H9 (cell line): ENCODE data around the gene FKRP. TPM values are rescaled to one million over a fixed set of nuclear protein-coding genes. Genes with fewer than 3 reads are reported as not detected.

Source experiments
- DNase-seq: peaks from one replicate; pipeline ENCODE4 v3.0.0-alpha.2; 2017
- H2AFZ ChIP-seq: one replicate; pipeline ENCODE4 v1.6.1; 2013; ENCODE audit warnings: mild to moderate bottlenecking, low read length, control low read depth, moderate library complexity
- H2AK5ac ChIP-seq: 2 replicates; pipeline ENCODE4 v1.6.1; 2013; ENCODE audit warnings: low read length, control low read depth, mixed read lengths; ENCODE audit not compliant: insufficient read length
- H2BK120ac ChIP-seq: one replicate; pipeline ENCODE4 v1.6.1; 2013; ENCODE audit warnings: low read depth, mild to moderate bottlenecking, low read length, control low read depth, inconsistent platforms; ENCODE audit not compliant: poor library complexity, severe bottlenecking
- H2BK12ac ChIP-seq: 2 replicates; pipeline ENCODE4 v1.6.1; 2013; ENCODE audit warnings: low read length, control low read depth, mixed read lengths, low read depth; ENCODE audit not compliant: insufficient read length
- H2BK15ac ChIP-seq: 2 replicates; pipeline ENCODE4 v1.6.1; 2013; ENCODE audit warnings: low read depth, low read length, control low read depth
- H2BK20ac ChIP-seq: one replicate; pipeline ENCODE4 v1.6.1; 2013; ENCODE audit warnings: low read depth, mild to moderate bottlenecking, low read length, control low read depth, inconsistent platforms; ENCODE audit not compliant: poor library complexity, severe bottlenecking
- H2BK5ac ChIP-seq: 2 replicates; pipeline ENCODE4 v1.6.1; 2013; ENCODE audit warnings: low read length, control low read depth, mixed read lengths; ENCODE audit not compliant: insufficient read length
- H3K14ac ChIP-seq: 2 replicates; pipeline ENCODE4 v1.6.1; 2013; ENCODE audit warnings: low read length, control low read depth; ENCODE audit not compliant: insufficient read depth
- H3K18ac ChIP-seq: 2 replicates; pipeline ENCODE4 v1.6.1; 2013; ENCODE audit warnings: low read depth, mild to moderate bottlenecking, mixed read lengths, low read length, control low read depth; ENCODE audit not compliant: insufficient read length
- H3K23ac ChIP-seq: 2 replicates; pipeline ENCODE4 v1.6.1; 2013; ENCODE audit warnings: low read length, control low read depth, mixed read lengths, low read depth; ENCODE audit not compliant: insufficient read length
- H3K23me2 ChIP-seq: 2 replicates; pipeline ENCODE4 v1.6.1; 2013; ENCODE audit warnings: low read depth, mild to moderate bottlenecking, mixed read lengths, low read length, control low read depth; ENCODE audit not compliant: insufficient read length, poor library complexity, severe bottlenecking
- H3K27ac ChIP-seq: 2 replicates; pipeline ENCODE4 v1.5.1; 2013; ENCODE audit warnings: low read length, control low read depth, mixed read lengths, low read depth; ENCODE audit not compliant: insufficient read length
- H3K27me3 ChIP-seq: 2 replicates; pipeline ENCODE4 v1.6.1; 2013; ENCODE audit warnings: low read length, control low read depth, inconsistent platforms; ENCODE audit not compliant: insufficient read depth
- H3K4ac ChIP-seq: 2 replicates; pipeline ENCODE4 v1.6.1; 2013; ENCODE audit warnings: low read depth, mild to moderate bottlenecking, control low read depth, inconsistent platforms, low read length, moderate library complexity
- H3K4me1 ChIP-seq: 2 replicates; pipeline ENCODE4 v1.6.1; 2013; ENCODE audit warnings: low read length, control low read depth, inconsistent platforms; ENCODE audit not compliant: insufficient read depth
- H3K4me2 ChIP-seq: 2 replicates; pipeline ENCODE4 v1.6.1; 2013; ENCODE audit warnings: low read length, control low read depth, mixed read lengths; ENCODE audit not compliant: insufficient read length, insufficient read depth
- H3K56ac ChIP-seq: 2 replicates; pipeline ENCODE4 v1.6.1; 2013; ENCODE audit warnings: low read depth, mild to moderate bottlenecking, mixed read lengths, low read length, control low read depth; ENCODE audit not compliant: insufficient read length
- H3K79me1 ChIP-seq: 2 replicates; pipeline ENCODE4 v1.6.1; 2013; ENCODE audit warnings: low read depth, mild to moderate bottlenecking, moderate library complexity, low read length, control low read depth, inconsistent platforms; ENCODE audit not compliant: insufficient read depth, poor library complexity, severe bottlenecking
- H3K79me2 ChIP-seq: 2 replicates; pipeline ENCODE4 v1.6.1; 2013; ENCODE audit warnings: low read length, control low read depth, inconsistent platforms; ENCODE audit not compliant: insufficient read depth
- H3K9ac ChIP-seq: 2 replicates; pipeline ENCODE4 v1.6.1; 2013; ENCODE audit warnings: low read length, control low read depth, mixed read lengths; ENCODE audit not compliant: insufficient read length; ENCODE audit errors: extremely low read depth
- H3K9me3 ChIP-seq: one replicate; pipeline ENCODE4 v1.6.1; 2013; ENCODE audit warnings: low read depth, low read length, inconsistent platforms; ENCODE audit not compliant: control insufficient read depth
- H3T11ph ChIP-seq: one replicate; pipeline ENCODE4 v1.6.1; 2013; ENCODE audit warnings: mild to moderate bottlenecking, low read length, control low read depth, inconsistent platforms
- H4K20me1 ChIP-seq: one replicate; pipeline ENCODE4 v1.6.1; 2013; ENCODE audit not compliant: control insufficient read depth, insufficient read length, insufficient read depth
- H4K5ac ChIP-seq: 2 replicates; pipeline ENCODE4 v1.6.1; 2013; ENCODE audit warnings: low read depth, mild to moderate bottlenecking, mixed read lengths, low read length, control low read depth; ENCODE audit not compliant: insufficient read length
- H4K8ac ChIP-seq: replicated peaks from 2 replicates; pipeline ENCODE4 v1.6.1; 2013; ENCODE audit warnings: low read length, control low read depth, mixed read lengths, low read depth; ENCODE audit not compliant: insufficient read length
- H4K91ac ChIP-seq: 2 replicates; pipeline ENCODE4 v1.6.1; 2013; ENCODE audit warnings: low read depth, mild to moderate bottlenecking, moderate library complexity, mixed read lengths, low read length, control low read depth; ENCODE audit not compliant: insufficient read length
- H3K27ac Mint-ChIP-seq, 3 experiments: 2 replicates in 2 of 3; 3 replicates in 1 of 3; pipeline ENCODE4 v1.8.0; 2020 to 2021; ENCODE audit warnings: mixed read lengths in 3 of 3, mild to moderate bottlenecking in 1 of 3, moderate library complexity in 1 of 3
- H3K27me3 Mint-ChIP-seq: 2 replicates; pipeline ENCODE4 v1.8.0; 2021; ENCODE audit warnings: low read depth, mild to moderate bottlenecking, moderate library complexity, mixed read lengths
- H3K36me3 Mint-ChIP-seq, 3 experiments: 2 replicates in 2 of 3; 3 replicates in 1 of 3; pipeline ENCODE4 v1.8.0; 2020 to 2021; ENCODE audit warnings: low read depth in 3 of 3, mixed read lengths in 3 of 3; ENCODE audit not compliant: insufficient read depth in 1 of 3
- H3K4me1 Mint-ChIP-seq, 2 experiments: 2 replicates each; pipeline ENCODE4 v1.8.0; 2020; ENCODE audit warnings: mixed read lengths in 2 of 2
- H3K4me3 Mint-ChIP-seq, 2 experiments: 2 replicates in 1 of 2; 3 replicates in 1 of 2; pipeline ENCODE4 v1.8.0; 2020 to 2021; ENCODE audit warnings: mild to moderate bottlenecking in 2 of 2, mixed read lengths in 2 of 2, moderate library complexity in 1 of 2
- H3K9me3 Mint-ChIP-seq, 2 experiments: 2 replicates in 1 of 2; 3 replicates in 1 of 2; pipeline ENCODE4 v1.8.0; 2020; ENCODE audit warnings: mild to moderate bottlenecking in 2 of 2, mixed read lengths in 2 of 2, moderate library complexity in 1 of 2
- WGBS: extraction: QIAGEN DNeasy Blood & Tissue Kit; methylation state at CpG from one replicate; pipeline ENCODE4 v1.1.7; 2013; ENCODE audit warnings: missing lambda C conversion rate, low lambda C conversion rate, mixed read lengths; ENCODE audit not compliant: insufficient read length; ENCODE audit errors: extremely low coverage; 5-methylcytosine and 5-hydroxymethylcytosine counted together
- total RNA-seq: library from RNA; stranded (reverse); gene quantifications from 2 replicates; pipeline ENCODE4 v1.2.1, GENCODE V29; 2021
- TF ChIP-seq, protein P1 (sequence below): fragments of 200-600 bp; sonication (generic); conservative IDR thresholded peaks from 3 replicates; pipeline ENCODE4 v1.8.0; 2021; ENCODE audit warnings: antibody characterized with exemption, mild to moderate bottlenecking

FKRP gene
- total RNA-seq, 1 experiment from 2014 or later = 42.2 TPM

DNA sequence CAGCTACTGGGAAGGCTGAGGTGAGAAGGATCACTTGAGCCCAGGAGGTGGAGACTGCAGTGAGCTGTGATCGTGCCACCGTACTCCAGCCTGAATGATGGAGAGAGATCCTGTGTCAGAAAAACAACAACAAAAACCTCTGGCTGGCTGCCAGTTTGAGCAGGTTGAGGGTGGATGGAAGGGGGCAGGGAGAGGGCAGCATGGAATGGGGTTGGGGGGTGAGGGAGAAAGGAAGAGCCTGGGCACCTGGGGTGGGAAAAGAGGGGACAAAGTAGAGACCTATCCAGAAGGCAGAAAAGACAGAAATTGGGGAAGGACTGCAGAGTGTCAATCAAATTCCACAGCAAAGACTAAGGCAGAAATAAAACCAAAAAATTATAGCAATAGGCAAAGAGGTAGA is 37.8 kb downstream of the FKRP start:
- no peak overlapping the region for H2BK12ac ChIP-seq
- H3K27ac ChIP-seq = peak overlapping the region; percentile 53
- H3K36me3 Mint-ChIP-seq = peaks cover 59 to 75% (median 64%) of the 10 kb centered on the region in 3 experiments
- no peaks in the 10 kb centered on the region for H3K27me3 ChIP-seq
- H3K4me1 Mint-ChIP-seq = peaks cover 26 to 36% of the 10 kb centered on the region in 2 experiments
- TF ChIP-seq, protein P1, sequence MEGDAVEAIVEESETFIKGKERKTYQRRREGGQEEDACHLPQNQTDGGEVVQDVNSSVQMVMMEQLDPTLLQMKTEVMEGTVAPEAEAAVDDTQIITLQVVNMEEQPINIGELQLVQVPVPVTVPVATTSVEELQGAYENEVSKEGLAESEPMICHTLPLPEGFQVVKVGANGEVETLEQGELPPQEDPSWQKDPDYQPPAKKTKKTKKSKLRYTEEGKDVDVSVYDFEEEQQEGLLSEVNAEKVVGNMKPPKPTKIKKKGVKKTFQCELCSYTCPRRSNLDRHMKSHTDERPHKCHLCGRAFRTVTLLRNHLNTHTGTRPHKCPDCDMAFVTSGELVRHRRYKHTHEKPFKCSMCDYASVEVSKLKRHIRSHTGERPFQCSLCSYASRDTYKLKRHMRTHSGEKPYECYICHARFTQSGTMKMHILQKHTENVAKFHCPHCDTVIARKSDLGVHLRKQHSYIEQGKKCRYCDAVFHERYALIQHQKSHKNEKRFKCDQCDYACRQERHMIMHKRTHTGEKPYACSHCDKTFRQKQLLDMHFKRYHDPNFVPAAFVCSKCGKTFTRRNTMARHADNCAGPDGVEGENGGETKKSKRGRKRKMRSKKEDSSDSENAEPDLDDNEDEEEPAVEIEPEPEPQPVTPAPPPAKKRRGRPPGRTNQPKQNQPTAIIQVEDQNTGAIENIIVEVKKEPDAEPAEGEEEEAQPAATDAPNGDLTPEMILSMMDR = no peak
- H2AK5ac ChIP-seq = no peak overlapping the region
- H3K23me2 ChIP-seq = peaks cover 23% of the 10 kb centered on the region
- no peak overlapping the region for H3T11ph ChIP-seq
- peaks cover 43% of the 10 kb centered on the region; the same call in 1 of the 2 replicates for H3K79me2 ChIP-seq
- no peak overlapping the region for H2BK5ac ChIP-seq
- H3K4me1 ChIP-seq = peaks cover 5% of the 10 kb centered on the region; the same call in 1 of the 2 replicates
- no peaks in the 10 kb centered on the region; a peak in 1 of 5 replicates for H3K9me3 Mint-ChIP-seq
- no peak overlapping the region for H2BK120ac ChIP-seq
- peak overlapping the region; percentile 97 to 100 for H3K4me3 Mint-ChIP-seq
- peak overlapping the region; percentile 83 for H3K18ac ChIP-seq
- no CpG with 5 or more reads among the region's 2 CpGs for WGBS
- DNase-seq = no peak
- no peak overlapping the region for H3K56ac ChIP-seq
- H3K4me2 ChIP-seq = peak overlapping the region; percentile 96
- no peak overlapping the region for H2BK15ac ChIP-seq
- peaks cover 12% of the 10 kb centered on the region for H3K79me1 ChIP-seq
- no peak overlapping the region for H4K5ac ChIP-seq
- H3K27me3 Mint-ChIP-seq = no peaks in the 10 kb centered on the region; the same call in 1 of the 2 replicates
- H4K8ac ChIP-seq = no peak overlapping the region
- H2BK20ac ChIP-seq = no peak overlapping the region
- H2AFZ ChIP-seq = no peak overlapping the region
- no peak overlapping the region for H4K91ac ChIP-seq
- H3K27ac Mint-ChIP-seq = peak overlapping the region; percentile 99; a peak in 6 of 7 replicates
- no peak overlapping the region for H3K9ac ChIP-seq
- peaks cover 4% of the 10 kb centered on the region for H4K20me1 ChIP-seq
- no peaks in the 10 kb centered on the region for H3K9me3 ChIP-seq
- H3K4ac ChIP-seq = no peak overlapping the region
- no peak overlapping the region for H3K23ac ChIP-seq
- no peak overlapping the region for H3K14ac ChIP-seq
